ENCODE results near the gene MAP4K3. TPM values are rescaled to one million over a fixed set of nuclear protein-coding genes. Genes with fewer than 3 reads are reported as not detected.

MAP4K3 gene
- total RNA-seq, 1 experiment from 2014 or later = 21.4 TPM

- CTCF ChIA-PET = no interaction called here
- H3K9me3 ChIP-seq (ENCODE audit: control insufficient read depth in 1 of 2, insufficient read depth in 1 of 2, low read depth in 1 of 2, low read length in 2 of 2) = no peaks in the 10 kb centered on the region
- no peaks in the 10 kb centered on the region for H4K20me1 ChIP-seq (ENCODE audit: insufficient read depth)
- H3K79me2 ChIP-seq (ENCODE audit: insufficient read depth, low read length) = no peaks in the 10 kb centered on the region
- H3K27me3 ChIP-seq (ENCODE audit: insufficient read depth, low read length) = no peaks in the 10 kb centered on the region
- H3K36me3 ChIP-seq (ENCODE audit: control insufficient read depth in 1 of 2, insufficient read depth in 2 of 2, low read length in 2 of 2) = no peaks in the 10 kb centered on the region
- no peak overlapping the region for H2AFZ ChIP-seq (ENCODE audit: low read depth, low read length, poor library complexity, severe bottlenecking)
- H3K4me3 ChIP-seq (replicated peaks in 1 of 2; ENCODE audit: low read depth in 1 of 2, low read length in 2 of 2) = no peak overlapping the region
- no peak overlapping the region for H3K27ac ChIP-seq (ENCODE audit: low read depth, low read length)
- BruUV-seq (replicated peaks) = no TSS peak
- RAD21 ChIA-PET (ENCODE audit: low non-redundant PET in 1 of 2, low total read pairs in 2 of 2, uncharacterized antibody in 2 of 2, unreplicated experiment in 2 of 2) = no interaction called here
- intact Hi-C loops (cut with micrococcal nuclease) = no loop called here
- peaks cover 5 to 34% of the 10 kb centered on the region in 2 experiments; a peak in 3 of 4 replicates for H3K4me1 ChIP-seq (ENCODE audit: control insufficient read depth in 1 of 2, insufficient read depth in 2 of 2, low read length in 2 of 2)
- POLR2A ChIA-PET = no interaction called here
- no peak overlapping the region for H3K4me2 ChIP-seq (ENCODE audit: low read length)
- DNase-seq (ENCODE audit: low read depth, low spot score) = no peak
- H3K9ac ChIP-seq (ENCODE audit: low read length) = no peak overlapping the region
- TF ChIP-seq RAD21 (IDR thresholded peaks at IDR 0.05; ENCODE audit: low read depth) (no peak), EZH2 (IDR thresholded peaks at IDR 0.05) (no peak), ZNF274 (IDR thresholded peaks at IDR 0.05; ENCODE audit: low read depth, low read length) (no peak), SRF (IDR thresholded peaks at IDR 0.05; ENCODE audit: low read depth) (no peak), POLR2A (IDR thresholded peaks at IDR 0.05; ENCODE audit: borderline replicate concordance, extremely low read depth, insufficient read depth, insufficient read length) (no peak)
- ATAC-seq = no peak
- no peaks in the 10 kb centered on the region for H3K9me2 ChIP-seq (ENCODE audit: insufficient read depth)
Observed at GRCh38 chr2:39466311-39466710, 29.2 kb upstream of the MAP4K3 start.

GRCh38 chr2:39464864-39465263, 27.8 kb upstream of the MAP4K3 start:
- no peaks in the 10 kb centered on the region for H3K79me2 ChIP-seq (ENCODE audit: insufficient read depth, low read length)
- no peak overlapping the region for H3K27ac ChIP-seq (ENCODE audit: low read depth, low read length)
- H3K9me3 ChIP-seq (ENCODE audit: control insufficient read depth in 1 of 2, insufficient read depth in 1 of 2, low read depth in 1 of 2, low read length in 2 of 2) = no peaks in the 10 kb centered on the region
- H3K9me2 ChIP-seq (ENCODE audit: insufficient read depth) = 0 out of 2 replicates have a peak, but pooled peaks cover 1% of the 10 kb centered on the region
- H3K9ac ChIP-seq (ENCODE audit: low read length) = no peak overlapping the region
- no peak for DNase-seq (ENCODE audit: low read depth, low spot score)
- H4K20me1 ChIP-seq (ENCODE audit: insufficient read depth) = no peaks in the 10 kb centered on the region
- ChIA-PET RAD21 (ENCODE audit: low non-redundant PET in 1 of 2, low total read pairs in 2 of 2, uncharacterized antibody in 2 of 2, unreplicated experiment in 2 of 2) (no interaction called here), CTCF (no interaction called here), POLR2A (no interaction called here)
- H3K27me3 ChIP-seq (ENCODE audit: insufficient read depth, low read length) = no peaks in the 10 kb centered on the region
- ATAC-seq = no peak
- H2AFZ ChIP-seq (ENCODE audit: low read depth, low read length, poor library complexity, severe bottlenecking) = no peak overlapping the region
- H3K36me3 ChIP-seq (ENCODE audit: control insufficient read depth in 1 of 2, insufficient read depth in 2 of 2, low read length in 2 of 2) = no peaks in the 10 kb centered on the region
- no TSS peak for BruUV-seq (replicated peaks)
- peaks cover 5 to 25% of the 10 kb centered on the region in 2 experiments; a peak in 3 of 4 replicates for H3K4me1 ChIP-seq (ENCODE audit: control insufficient read depth in 1 of 2, insufficient read depth in 2 of 2, low read length in 2 of 2)
- H3K4me3 ChIP-seq (replicated peaks in 1 of 2; ENCODE audit: low read depth in 1 of 2, low read length in 2 of 2) = no peak overlapping the region
- H3K4me2 ChIP-seq (ENCODE audit: low read length) = no peak overlapping the region
- intact Hi-C loops (cut with micrococcal nuclease) = no loop called here
- no peak for TF ChIP-seq CEBPB (IDR thresholded peaks at IDR 0.05; ENCODE audit: low read depth)
- no peak for TF ChIP-seq ZNF274 (IDR thresholded peaks at IDR 0.05; ENCODE audit: low read depth, low read length)
- no peak for TF ChIP-seq CTCF (IDR thresholded peaks at IDR 0.05 in 2 of 3, conservative IDR thresholded peaks at IDR 0.05 in 1 of 3; ENCODE audit: borderline replicate concordance in 1 of 3, insufficient read depth in 1 of 3, low read depth in 2 of 3, low read length in 2 of 3)
- no peak for TF ChIP-seq POLR2A (IDR thresholded peaks at IDR 0.05; ENCODE audit: borderline replicate concordance, extremely low read depth, insufficient read depth, insufficient read length)
- TF ChIP-seq FOSL1 (IDR thresholded peaks at IDR 0.05; ENCODE audit: low read depth) = no peak
- no peak for TF ChIP-seq REST (IDR thresholded peaks at IDR 0.05; ENCODE audit: low read depth)
- TF ChIP-seq EZH2phosphoT487 (IDR thresholded peaks at IDR 0.05; ENCODE audit: borderline replicate concordance) = no peak
- no peak for TF ChIP-seq SRF (IDR thresholded peaks at IDR 0.05; ENCODE audit: low read depth)
- no peak for TF ChIP-seq SIN3A (IDR thresholded peaks at IDR 0.05; ENCODE audit: low read depth)
- no peak for TF ChIP-seq ZBTB33 (IDR thresholded peaks at IDR 0.05; ENCODE audit: extremely low read depth, insufficient replicate concordance, low read length)
- TF ChIP-seq ZFX (IDR thresholded peaks at IDR 0.05) = no peak
- no peak for TF ChIP-seq RAD21 (IDR thresholded peaks at IDR 0.05; ENCODE audit: low read depth)
